Measurements from ENCODE around the gene SPATA2L. TPM values are rescaled to one million over a fixed set of nuclear protein-coding genes. Genes with fewer than 3 reads are reported as not detected.

SPATA2L gene
- polyA plus RNA-seq, 1 of the 3 experiments (the other 2 are of a cell fraction) = 8.6 TPM

- H3K4me2 ChIP-seq = no peak overlapping the region
- DNase-seq = no peak
- CTCF ChIA-PET = interaction anchor here (1.9 to 4.6 kb wide), 2 partner anchors 12 to 17 kb away, joined by 4 to 23 read pairs; no protein-coding TSS in a partner anchor
- H2AFZ ChIP-seq (ENCODE audit: low read depth) = no peak overlapping the region
- POLR2A ChIA-PET = no interaction called here
- no peak overlapping the region for H3K9ac ChIP-seq
- no peaks in the 10 kb centered on the region for H3K27me3 ChIP-seq (ENCODE audit: insufficient read depth)
- H3K4me3 ChIP-seq (ENCODE audit: low read depth in 2 of 2, low read length in 1 of 2) = no peak overlapping the region
- 92% methylated on average over 7 of the region's 10 CpGs for WGBS (ENCODE audit: low lambda C conversion rate)
- H3F3A ChIP-seq (replicated peaks; ENCODE audit: insufficient read depth) = no peaks in the 10 kb centered on the region
- peaks cover 5 to 15% of the 10 kb centered on the region in 2 experiments for H3K36me3 ChIP-seq (replicated peaks in 1 of 2; ENCODE audit: control insufficient read depth in 1 of 2, insufficient read depth in 2 of 2, low read length in 1 of 2)
- H3K9me3 ChIP-seq = no peaks in the 10 kb centered on the region
- H3K27ac ChIP-seq (ENCODE audit: low read depth in 2 of 2, low read length in 1 of 2) = no peak overlapping the region
- no peak for TF ChIP-seq TEAD4 (IDR thresholded peaks at IDR 0.05; ENCODE audit: borderline replicate concordance, insufficient read depth)
- TF ChIP-seq RCOR1 (IDR thresholded peaks at IDR 0.05; ENCODE audit: low read length) = no peak
- TF ChIP-seq TAF1 (IDR thresholded peaks at IDR 0.05; ENCODE audit: borderline replicate concordance, low read depth, low read length) = no peak
- no peak for TF ChIP-seq IRF3 (IDR thresholded peaks at IDR 0.05; ENCODE audit: low read depth, low read length)
- TF ChIP-seq NFIC (IDR thresholded peaks at IDR 0.05; ENCODE audit: borderline replicate concordance) = no peak
- no peak for TF ChIP-seq GATA2 (CRISPR knock-in tag; IDR thresholded peaks at IDR 0.05)
- TF ChIP-seq CTCF (IDR thresholded peaks at IDR 0.05) = no peak
- TF ChIP-seq SMC3 (IDR thresholded peaks at IDR 0.05; ENCODE audit: low read depth, low read length) = no peak
- no peak for TF ChIP-seq MXI1 (IDR thresholded peaks at IDR 0.05; ENCODE audit: low read depth, low read length)
- TF ChIP-seq ZBTB33 (IDR thresholded peaks at IDR 0.05; ENCODE audit: borderline replicate concordance, low read depth) = no peak
- no peak for TF ChIP-seq REST (IDR thresholded peaks at IDR 0.05; ENCODE audit: low read depth, low read length)
- TF ChIP-seq JUND (IDR thresholded peaks at IDR 0.05) = no peak
- no peak for TF ChIP-seq RAD21 (IDR thresholded peaks at IDR 0.05; ENCODE audit: low read length)
- no peak for TF ChIP-seq GABPA (IDR thresholded peaks at IDR 0.05; ENCODE audit: low read depth)
- TF ChIP-seq ELF1 (IDR thresholded peaks at IDR 0.05) = no peak
- TF ChIP-seq FOXM1 (IDR thresholded peaks at IDR 0.05; ENCODE audit: low read depth) = no peak
- TF ChIP-seq MAX (IDR thresholded peaks at IDR 0.05; ENCODE audit: low read depth) = no peak
- TF ChIP-seq NRF1 (IDR thresholded peaks at IDR 0.05; ENCODE audit: low read depth, low read length) = no peak
- H4K20me1 ChIP-seq (ENCODE audit: insufficient read depth) = peaks cover 29% of the 10 kb centered on the region
- peaks cover 76% of the 10 kb centered on the region for H3K79me2 ChIP-seq (ENCODE audit: insufficient read depth)
- peaks cover 0 to 16% of the 10 kb centered on the region in 2 experiments; a peak in 1 of 4 replicates for H3K4me1 ChIP-seq (ENCODE audit: control insufficient read depth in 1 of 2, insufficient read depth in 2 of 2, low read depth in 1 of 2, low read length in 1 of 2)
- no peaks in the 10 kb centered on the region for H3K9me2 ChIP-seq
Observed at GRCh38 chr16:89653656-89654295, 47.7 kb downstream of the SPATA2L start.

Data from SK-N-SH (cell line).